ENCODE data around the gene WWOX. TPM values are rescaled to one million over a fixed set of nuclear protein-coding genes. Genes with fewer than 3 reads are reported as not detected.

The WWOX gene
- total and polyA plus RNA-seq, 2 of the 8 experiments (the other 6 are each of a cell fraction or from before 2014, with no cell fraction given): 5.4 to 16.7 TPM

DNA sequence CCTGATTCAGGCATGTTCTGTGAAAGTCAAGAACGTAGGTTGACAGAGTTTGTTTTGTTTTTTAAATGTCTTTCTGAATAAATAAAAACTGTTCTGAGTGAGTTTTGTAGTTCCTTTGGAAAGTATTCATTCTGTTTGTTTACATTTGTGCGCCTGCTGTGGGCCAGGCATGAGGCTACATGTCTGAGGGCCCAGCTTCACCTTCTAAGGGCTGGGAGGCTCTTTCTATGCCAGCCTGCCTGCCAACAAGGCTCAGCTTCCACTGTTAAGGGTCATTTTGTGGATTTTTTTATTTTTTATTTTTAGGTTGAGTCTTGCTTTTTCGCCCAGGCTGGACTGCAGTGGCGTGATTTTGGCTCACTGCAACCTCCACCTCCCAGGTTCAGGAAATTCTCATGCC is 6.1 kb downstream of the WWOX start (continued):
- TF ChIP-seq, protein P1, sequence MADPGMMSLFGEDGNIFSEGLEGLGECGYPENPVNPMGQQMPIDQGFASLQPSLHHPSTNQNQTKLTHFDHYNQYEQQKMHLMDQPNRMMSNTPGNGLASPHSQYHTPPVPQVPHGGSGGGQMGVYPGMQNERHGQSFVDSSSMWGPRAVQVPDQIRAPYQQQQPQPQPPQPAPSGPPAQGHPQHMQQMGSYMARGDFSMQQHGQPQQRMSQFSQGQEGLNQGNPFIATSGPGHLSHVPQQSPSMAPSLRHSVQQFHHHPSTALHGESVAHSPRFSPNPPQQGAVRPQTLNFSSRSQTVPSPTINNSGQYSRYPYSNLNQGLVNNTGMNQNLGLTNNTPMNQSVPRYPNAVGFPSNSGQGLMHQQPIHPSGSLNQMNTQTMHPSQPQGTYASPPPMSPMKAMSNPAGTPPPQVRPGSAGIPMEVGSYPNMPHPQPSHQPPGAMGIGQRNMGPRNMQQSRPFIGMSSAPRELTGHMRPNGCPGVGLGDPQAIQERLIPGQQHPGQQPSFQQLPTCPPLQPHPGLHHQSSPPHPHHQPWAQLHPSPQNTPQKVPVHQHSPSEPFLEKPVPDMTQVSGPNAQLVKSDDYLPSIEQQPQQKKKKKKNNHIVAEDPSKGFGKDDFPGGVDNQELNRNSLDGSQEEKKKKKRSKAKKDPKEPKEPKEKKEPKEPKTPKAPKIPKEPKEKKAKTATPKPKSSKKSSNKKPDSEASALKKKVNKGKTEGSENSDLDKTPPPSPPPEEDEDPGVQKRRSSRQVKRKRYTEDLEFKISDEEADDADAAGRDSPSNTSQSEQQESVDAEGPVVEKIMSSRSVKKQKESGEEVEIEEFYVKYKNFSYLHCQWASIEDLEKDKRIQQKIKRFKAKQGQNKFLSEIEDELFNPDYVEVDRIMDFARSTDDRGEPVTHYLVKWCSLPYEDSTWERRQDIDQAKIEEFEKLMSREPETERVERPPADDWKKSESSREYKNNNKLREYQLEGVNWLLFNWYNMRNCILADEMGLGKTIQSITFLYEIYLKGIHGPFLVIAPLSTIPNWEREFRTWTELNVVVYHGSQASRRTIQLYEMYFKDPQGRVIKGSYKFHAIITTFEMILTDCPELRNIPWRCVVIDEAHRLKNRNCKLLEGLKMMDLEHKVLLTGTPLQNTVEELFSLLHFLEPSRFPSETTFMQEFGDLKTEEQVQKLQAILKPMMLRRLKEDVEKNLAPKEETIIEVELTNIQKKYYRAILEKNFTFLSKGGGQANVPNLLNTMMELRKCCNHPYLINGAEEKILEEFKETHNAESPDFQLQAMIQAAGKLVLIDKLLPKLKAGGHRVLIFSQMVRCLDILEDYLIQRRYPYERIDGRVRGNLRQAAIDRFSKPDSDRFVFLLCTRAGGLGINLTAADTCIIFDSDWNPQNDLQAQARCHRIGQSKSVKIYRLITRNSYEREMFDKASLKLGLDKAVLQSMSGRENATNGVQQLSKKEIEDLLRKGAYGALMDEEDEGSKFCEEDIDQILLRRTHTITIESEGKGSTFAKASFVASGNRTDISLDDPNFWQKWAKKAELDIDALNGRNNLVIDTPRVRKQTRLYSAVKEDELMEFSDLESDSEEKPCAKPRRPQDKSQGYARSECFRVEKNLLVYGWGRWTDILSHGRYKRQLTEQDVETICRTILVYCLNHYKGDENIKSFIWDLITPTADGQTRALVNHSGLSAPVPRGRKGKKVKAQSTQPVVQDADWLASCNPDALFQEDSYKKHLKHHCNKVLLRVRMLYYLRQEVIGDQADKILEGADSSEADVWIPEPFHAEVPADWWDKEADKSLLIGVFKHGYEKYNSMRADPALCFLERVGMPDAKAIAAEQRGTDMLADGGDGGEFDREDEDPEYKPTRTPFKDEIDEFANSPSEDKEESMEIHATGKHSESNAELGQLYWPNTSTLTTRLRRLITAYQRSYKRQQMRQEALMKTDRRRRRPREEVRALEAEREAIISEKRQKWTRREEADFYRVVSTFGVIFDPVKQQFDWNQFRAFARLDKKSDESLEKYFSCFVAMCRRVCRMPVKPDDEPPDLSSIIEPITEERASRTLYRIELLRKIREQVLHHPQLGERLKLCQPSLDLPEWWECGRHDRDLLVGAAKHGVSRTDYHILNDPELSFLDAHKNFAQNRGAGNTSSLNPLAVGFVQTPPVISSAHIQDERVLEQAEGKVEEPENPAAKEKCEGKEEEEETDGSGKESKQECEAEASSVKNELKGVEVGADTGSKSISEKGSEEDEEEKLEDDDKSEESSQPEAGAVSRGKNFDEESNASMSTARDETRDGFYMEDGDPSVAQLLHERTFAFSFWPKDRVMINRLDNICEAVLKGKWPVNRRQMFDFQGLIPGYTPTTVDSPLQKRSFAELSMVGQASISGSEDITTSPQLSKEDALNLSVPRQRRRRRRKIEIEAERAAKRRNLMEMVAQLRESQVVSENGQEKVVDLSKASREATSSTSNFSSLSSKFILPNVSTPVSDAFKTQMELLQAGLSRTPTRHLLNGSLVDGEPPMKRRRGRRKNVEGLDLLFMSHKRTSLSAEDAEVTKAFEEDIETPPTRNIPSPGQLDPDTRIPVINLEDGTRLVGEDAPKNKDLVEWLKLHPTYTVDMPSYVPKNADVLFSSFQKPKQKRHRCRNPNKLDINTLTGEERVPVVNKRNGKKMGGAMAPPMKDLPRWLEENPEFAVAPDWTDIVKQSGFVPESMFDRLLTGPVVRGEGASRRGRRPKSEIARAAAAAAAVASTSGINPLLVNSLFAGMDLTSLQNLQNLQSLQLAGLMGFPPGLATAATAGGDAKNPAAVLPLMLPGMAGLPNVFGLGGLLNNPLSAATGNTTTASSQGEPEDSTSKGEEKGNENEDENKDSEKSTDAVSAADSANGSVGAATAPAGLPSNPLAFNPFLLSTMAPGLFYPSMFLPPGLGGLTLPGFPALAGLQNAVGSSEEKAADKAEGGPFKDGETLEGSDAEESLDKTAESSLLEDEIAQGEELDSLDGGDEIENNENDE (IDR thresholded peaks at IDR 0.05; ENCODE audit: insufficient replicate concordance, low read length): no peak
- TF ChIP-seq SP2 (IDR thresholded peaks at IDR 0.05; ENCODE audit: low read length) (no peak), RAD21 (IDR thresholded peaks at IDR 0.05 in 1 of 2, conservative IDR thresholded peaks at IDR 0.05 in 1 of 2; ENCODE audit: low read depth in 2 of 2, low read length in 2 of 2) (no peak), EGR1 (IDR thresholded peaks at IDR 0.05; ENCODE audit: borderline replicate concordance, low read depth, low read length) (no peak), SRF (IDR thresholded peaks at IDR 0.05; ENCODE audit: low read depth, low read length) (no peak), RXRA (IDR thresholded peaks at IDR 0.05; ENCODE audit: insufficient read depth, low read depth, low read length) (no peak), CHD1 (IDR thresholded peaks at IDR 0.05; ENCODE audit: low read depth, low read length) (no peak), CEBPB (IDR thresholded peaks at IDR 0.05; ENCODE audit: low read depth, low read length) (no peak), ZNF274 (IDR thresholded peaks at IDR 0.05; ENCODE audit: borderline replicate concordance, extremely low read depth, low read length) (no peak)
- TF ChIP-seq, protein P2, sequence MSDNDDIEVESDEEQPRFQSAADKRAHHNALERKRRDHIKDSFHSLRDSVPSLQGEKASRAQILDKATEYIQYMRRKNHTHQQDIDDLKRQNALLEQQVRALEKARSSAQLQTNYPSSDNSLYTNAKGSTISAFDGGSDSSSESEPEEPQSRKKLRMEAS (IDR thresholded peaks at IDR 0.05): no peak

Data from H1 (cell line).